Neural cell (in vitro differentiated cells): ENCODE data around the gene RNF187. TPM values are rescaled to one million over a fixed set of nuclear protein-coding genes. Genes with fewer than 3 reads are reported as not detected.

Experiments
- H2AFZ ChIP-seq: fragments of 200-600, 300-800 bp; sonication (generic), shearing (Covaris generic); 2 replicates; pipeline ENCODE4 v1.6.0; 2014; ENCODE audit warnings: low read depth, mild to moderate bottlenecking, antibody characterized with exemption, low read length, moderate library complexity
- H3F3A ChIP-seq: fragments of 200-600 bp; shearing (Covaris generic); 2 replicates; pipeline ENCODE4 v1.6.1; 2016; ENCODE audit warnings: mild to moderate bottlenecking, moderate library complexity, mixed read lengths, antibody characterized with exemption, low read length; ENCODE audit not compliant: insufficient read depth, poor library complexity, severe bottlenecking
- H3K27ac ChIP-seq: fragments of 200-600, 300-800 bp; sonication (generic), shearing (Covaris generic); 2 replicates; pipeline ENCODE4 v1.5.1; 2014; ENCODE audit warnings: mild to moderate bottlenecking, low read length, moderate library complexity
- H3K27me3 ChIP-seq: fragments of 300-800, 200-600 bp; sonication (generic), shearing (Covaris generic); 2 replicates; pipeline ENCODE4 v1.6.0; 2014; ENCODE audit warnings: mild to moderate bottlenecking, low read depth, low read length, moderate library complexity; ENCODE audit not compliant: insufficient read depth
- H3K36me3 ChIP-seq: fragments of 300-800, 200-600 bp; sonication (generic), shearing (Covaris generic); 2 replicates; pipeline ENCODE4 v1.5.1; 2014; ENCODE audit warnings: mild to moderate bottlenecking, antibody characterized with exemption, low read length, moderate library complexity; ENCODE audit not compliant: insufficient read depth
- H3K4me2 ChIP-seq: fragments of 300-800, 200-600 bp; sonication (generic), shearing (Covaris generic); 2 replicates; pipeline ENCODE4 v1.6.0; 2014; ENCODE audit warnings: mild to moderate bottlenecking, low read length
- H3K4me3 ChIP-seq: fragments of 300-800, 200-600 bp; sonication (generic), shearing (Covaris generic); 2 replicates; pipeline ENCODE4 v1.5.1; 2014; ENCODE audit warnings: mild to moderate bottlenecking, low read length, moderate library complexity
- H3K79me2 ChIP-seq: fragments of 200-600 bp; shearing (Covaris generic); replicated peaks from 2 replicates; pipeline ENCODE4 v1.6.0; 2014; ENCODE audit warnings: mild to moderate bottlenecking, low read length, moderate library complexity; ENCODE audit not compliant: insufficient read depth
- H3K9ac ChIP-seq: fragments of 300-800, 200-600 bp; sonication (generic), shearing (Covaris generic); 2 replicates; pipeline ENCODE4 v1.6.1; 2016; ENCODE audit warnings: mild to moderate bottlenecking, low read length, mixed read lengths
- H3K9me2 ChIP-seq: fragments of 200-600 bp; shearing (Covaris generic); 2 replicates; pipeline ENCODE4 v1.6.1; 2016; ENCODE audit warnings: mild to moderate bottlenecking, low read length, mixed read lengths; ENCODE audit not compliant: insufficient read depth
- H3K9me3 ChIP-seq: fragments of 200-600, 300-800 bp; sonication (generic), shearing (Covaris generic); 2 replicates; pipeline ENCODE4 v1.6.1; 2016; ENCODE audit warnings: mild to moderate bottlenecking, mixed run types, low read length, moderate library complexity, mixed read lengths
- H4K20me1 ChIP-seq: fragments of 200-600 bp; shearing (Covaris generic); 2 replicates; pipeline ENCODE4 v1.6.1; 2016; ENCODE audit warnings: mild to moderate bottlenecking, mixed run types; ENCODE audit not compliant: insufficient read depth
- CTCF ChIP-seq: fragments of 450-650 bp; IDR thresholded peaks from 2 replicates; pipeline ENCODE4 v1.5.1; 2014; ENCODE audit warnings: antibody characterized with exemption, mild to moderate bottlenecking, moderate library complexity; ENCODE audit not compliant: poor library complexity, severe bottlenecking
- EP300 ChIP-seq: fragments of 450-650 bp; conservative IDR thresholded peaks from 2 replicates; pipeline ENCODE4 v1.6.1; 2014; ENCODE audit warnings: antibody characterized with exemption, mild to moderate bottlenecking, moderate library complexity; ENCODE audit not compliant: poor library complexity, severe bottlenecking
- EZH2 ChIP-seq: fragments of 200-600, 300-800 bp; shearing (Covaris generic), sonication (generic); IDR thresholded peaks from 2 replicates; pipeline ENCODE4 v1.6.1; 2014; ENCODE audit warnings: antibody characterized with exemption, low read length, borderline replicate concordance, mild to moderate bottlenecking; ENCODE audit not compliant: insufficient read depth, poor library complexity, severe bottlenecking
- MXI1 ChIP-seq: fragments of 450-650 bp; conservative IDR thresholded peaks from 2 replicates; pipeline ENCODE4 v1.6.1; 2014; ENCODE audit warnings: antibody characterized with exemption, mild to moderate bottlenecking; ENCODE audit not compliant: poor library complexity, severe bottlenecking
- POLR2AphosphoS5 ChIP-seq: IDR thresholded peaks from 2 replicates; pipeline ENCODE4 v1.6.1; 2012
- RAD21 ChIP-seq: fragments of 450-650 bp; conservative IDR thresholded peaks from 2 replicates; pipeline ENCODE4 v1.6.1; 2014; ENCODE audit warnings: antibody characterized with exemption, mild to moderate bottlenecking, moderate library complexity
- REST ChIP-seq: IDR thresholded peaks from 2 replicates; pipeline ENCODE4 v1.6.1; 2012; ENCODE audit warnings: borderline replicate concordance
- SMC3 ChIP-seq: fragments of 450-650 bp; conservative IDR thresholded peaks from 2 replicates; pipeline ENCODE4 v1.6.1; 2014; ENCODE audit warnings: antibody characterized with exemption, mild to moderate bottlenecking, moderate library complexity; ENCODE audit not compliant: poor library complexity
- TAF1 ChIP-seq: IDR thresholded peaks from 2 replicates; pipeline ENCODE4 v1.6.1; 2012; ENCODE audit warnings: low read depth
- polyA plus RNA-seq: library from polyadenylated mRNA; depleted of rRNA; stranded (reverse); fragments of >200 nt; gene quantifications from 2 replicates; pipeline ENCODE4 v1.2.3, GENCODE V29; 2014

The RNF187 gene
- polyA plus RNA-seq, 1 donor from 2014 or later = 73.6 TPM

- no peak for TF ChIP-seq POLR2AphosphoS5
- TF ChIP-seq EP300 = no peak
- no peak for TF ChIP-seq MXI1
- no peak for TF ChIP-seq SMC3
- no peak for TF ChIP-seq EZH2
- no peak for TF ChIP-seq TAF1
- no peak for TF ChIP-seq RAD21
- TF ChIP-seq REST = no peak
- TF ChIP-seq CTCF = no peak
- no peak overlapping the region for H3K4me2 ChIP-seq
- no peaks in the 10 kb centered on the region for H3F3A ChIP-seq
These were observed 34.8 kb upstream of the RNF187 start for GRCh38 chr1:228452194-228453021.

GRCh38 chr1:228453022-228453560 is 34.1 kb upstream of the RNF187 start:
- H3K9ac ChIP-seq = no peak overlapping the region
- no peak overlapping the region for H3K27ac ChIP-seq
- H3K9me3 ChIP-seq = no peaks in the 10 kb centered on the region
- no peaks in the 10 kb centered on the region for H3K36me3 ChIP-seq
- no peak overlapping the region for H3K4me3 ChIP-seq
- H3K9me2 ChIP-seq = no peaks in the 10 kb centered on the region
- H3K79me2 ChIP-seq = peaks cover 28% of the 10 kb centered on the region
- no peak overlapping the region for H2AFZ ChIP-seq
- H3F3A ChIP-seq = no peaks in the 10 kb centered on the region
- TF ChIP-seq POLR2AphosphoS5 (no peak), SMC3 (no peak), TAF1 (no peak), EZH2 (no peak), RAD21 (no peak), MXI1 (no peak), CTCF (no peak), EP300 (no peak), REST (no peak)
- no peaks in the 10 kb centered on the region for H4K20me1 ChIP-seq
- no peaks in the 10 kb centered on the region for H3K27me3 ChIP-seq
- H3K4me2 ChIP-seq = no peak overlapping the region

More at GRCh38 chr1:228452194-228453021, 34.8 kb upstream of the RNF187 start:
- Histone ChIP-seq H2AFZ (no peak overlapping the region), H3K27ac (no peak overlapping the region), H3K9ac (no peak overlapping the region), H3K9me3 (no peaks in the 10 kb centered on the region), H4K20me1 (no peaks in the 10 kb centered on the region), H3K4me3 (no peak overlapping the region), H3K79me2 (peaks cover 28% of the 10 kb centered on the region), H3K9me2 (no peaks in the 10 kb centered on the region), H3K36me3 (no peaks in the 10 kb centered on the region), H3K27me3 (no peaks in the 10 kb centered on the region)
